Right kidney (tissue), 1 donor: ENCODE results near the gene ROPN1L.
A peak's percentile ranks its signal among the peaks of the same experiment; 100 is the strongest.

Experiments
- DNase-seq: peaks from one replicate; pipeline ENCODE4 v3.0.0-alpha.2; 2016

The ROPN1L gene

DNA sequence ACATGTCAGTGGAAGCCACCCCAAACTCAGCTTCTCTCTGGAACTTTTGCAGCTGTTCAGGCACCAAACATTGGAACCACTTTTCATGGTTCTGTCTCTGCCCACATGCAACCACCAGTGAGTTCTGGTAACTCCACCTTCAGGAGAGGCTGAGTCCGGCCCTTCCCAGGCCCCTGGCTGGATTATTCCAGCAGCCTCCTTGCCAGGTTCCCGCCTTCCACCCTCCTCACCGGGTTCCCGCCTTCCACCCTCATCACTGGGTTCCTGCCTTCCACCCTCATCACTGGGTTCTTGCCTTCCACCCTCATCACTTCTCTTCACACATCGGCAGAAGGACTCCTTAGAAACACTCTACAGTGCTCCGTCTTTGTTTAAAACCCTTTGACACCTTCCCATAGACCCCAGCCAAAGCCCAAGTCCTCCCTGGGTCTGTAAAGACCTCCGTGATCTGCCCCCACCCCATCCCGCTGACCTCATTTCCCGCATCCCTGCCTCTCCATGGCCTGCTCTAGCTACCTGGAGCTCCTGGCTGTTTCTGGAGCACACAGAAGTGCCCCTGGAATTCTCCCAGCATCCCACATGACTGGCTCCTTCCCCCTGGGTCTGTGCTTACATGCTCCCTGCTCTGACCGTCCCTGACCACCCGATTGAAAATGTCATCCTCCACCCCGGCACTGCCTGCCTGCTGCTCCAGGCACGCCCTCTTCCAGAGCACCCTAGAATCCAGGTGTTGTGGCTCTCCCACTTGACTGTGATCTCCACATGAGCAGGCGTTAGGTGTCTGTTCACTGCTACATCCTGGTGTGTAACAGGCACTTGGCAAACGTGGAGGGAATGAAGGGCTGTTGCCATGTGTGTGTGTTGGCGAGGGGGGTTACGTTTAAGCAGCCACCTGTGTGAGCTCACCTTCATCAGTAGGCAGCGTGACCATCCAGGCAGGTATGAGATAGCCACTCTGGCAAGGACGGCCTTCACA lies 17.7 kb downstream of the ROPN1L start:
- DNase-seq = no peak

DNA sequence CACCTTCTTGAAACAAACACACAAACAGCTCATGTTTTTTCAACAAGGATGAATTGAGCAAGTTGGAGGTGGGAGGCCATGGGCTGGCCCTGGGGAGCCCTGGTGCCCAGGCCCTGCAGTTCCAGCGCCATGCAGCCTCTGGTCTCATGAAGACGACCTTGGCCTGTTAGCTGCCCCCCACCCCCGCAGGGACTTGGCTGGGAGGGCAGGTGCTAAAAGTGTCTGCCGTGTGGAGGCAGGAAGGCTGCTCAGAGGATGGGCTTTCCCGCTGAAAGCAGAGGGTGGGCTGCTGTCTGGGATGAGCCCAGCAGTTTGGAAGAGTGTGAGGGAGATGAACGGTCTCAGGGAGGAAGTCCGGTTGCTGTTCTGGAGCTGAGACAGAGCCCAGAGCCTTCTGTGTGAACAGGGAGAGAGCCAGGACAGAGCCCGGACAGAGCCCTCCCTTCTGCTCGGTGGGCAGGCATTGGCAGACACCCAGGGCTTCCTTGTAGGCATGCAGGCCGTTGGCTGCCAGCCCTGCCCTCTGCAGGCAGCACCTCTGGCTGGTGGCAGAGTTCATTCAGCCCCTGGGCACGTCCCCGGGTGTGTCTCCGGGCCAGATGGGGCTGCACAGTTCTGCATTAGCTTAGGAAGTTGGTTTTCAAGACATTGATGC lies 18.7 kb downstream of the ROPN1L start:
- DNase-seq = no peak

DNA sequence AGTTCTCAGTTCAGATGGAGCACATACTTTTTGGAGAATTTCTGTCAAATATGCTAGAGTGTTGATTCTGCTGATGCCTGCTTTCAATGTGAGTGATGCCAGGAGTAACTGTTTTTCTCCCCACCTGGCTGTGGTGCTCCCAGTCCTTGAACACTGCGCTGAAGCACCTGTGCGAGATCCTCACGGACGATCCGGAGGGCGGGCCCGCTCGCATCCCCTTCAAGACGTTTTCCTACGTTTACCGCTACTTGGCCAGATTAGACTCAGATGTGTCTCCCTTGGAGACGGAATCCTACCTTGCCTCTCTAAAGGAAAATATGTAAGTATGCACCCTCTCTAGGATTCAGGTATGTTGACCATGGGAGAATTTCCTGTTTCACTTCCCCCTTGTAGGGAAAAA lies 19.4 kb downstream of the ROPN1L start:
- DNase-seq = no peak

DNA sequence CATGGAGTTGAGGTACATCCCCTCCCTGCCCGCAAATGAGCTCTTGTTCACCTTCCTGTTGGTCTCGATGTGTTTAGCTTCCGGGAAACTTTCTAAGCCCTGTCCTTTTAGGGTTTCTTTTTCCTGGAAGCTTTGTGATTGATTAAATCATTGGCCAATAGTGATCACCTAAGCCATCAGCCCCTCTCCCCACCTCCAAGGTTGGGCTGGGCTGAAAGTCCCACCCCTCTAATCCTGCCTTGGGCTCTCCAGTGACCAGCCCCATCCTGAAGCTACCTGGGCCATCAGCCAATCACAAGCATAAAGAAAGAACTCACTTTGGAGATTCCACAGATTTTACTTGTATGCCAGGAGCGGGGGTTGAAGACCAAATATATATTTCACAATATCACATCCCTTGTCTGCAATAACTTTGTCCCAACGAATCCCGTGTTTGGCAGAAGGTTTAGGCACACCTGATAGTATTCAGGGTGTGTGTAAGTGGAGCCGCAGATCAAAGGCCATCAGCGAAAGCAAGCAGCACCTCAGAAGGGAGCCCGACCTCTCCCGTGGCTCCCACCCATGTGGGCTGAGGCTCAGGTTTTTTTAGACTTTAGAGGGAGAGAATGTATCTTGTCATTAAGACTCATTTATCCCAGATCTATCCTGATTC lies 20.4 kb downstream of the ROPN1L start:
- no peak for DNase-seq

DNA sequence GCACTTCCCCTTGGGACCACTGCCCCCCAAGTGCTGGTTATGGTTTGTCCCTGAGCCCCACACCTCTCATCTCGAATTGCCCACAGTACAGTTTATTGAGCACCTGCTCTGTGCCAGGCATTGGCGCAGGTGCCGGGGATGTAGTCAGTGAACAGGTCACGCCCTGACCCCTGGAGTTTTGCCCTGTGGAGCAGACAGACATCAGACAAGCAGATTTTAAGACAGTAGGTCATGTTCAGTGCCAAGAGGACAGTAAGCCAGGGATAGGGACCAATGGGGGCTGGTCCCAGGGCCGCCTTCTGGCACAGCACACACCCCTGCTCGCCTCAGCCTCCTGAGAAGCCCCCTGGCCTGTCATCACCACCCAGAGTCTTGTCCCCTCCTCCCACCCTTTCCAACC lies 21.9 kb downstream of the ROPN1L start:
- no peak for DNase-seq

DNA sequence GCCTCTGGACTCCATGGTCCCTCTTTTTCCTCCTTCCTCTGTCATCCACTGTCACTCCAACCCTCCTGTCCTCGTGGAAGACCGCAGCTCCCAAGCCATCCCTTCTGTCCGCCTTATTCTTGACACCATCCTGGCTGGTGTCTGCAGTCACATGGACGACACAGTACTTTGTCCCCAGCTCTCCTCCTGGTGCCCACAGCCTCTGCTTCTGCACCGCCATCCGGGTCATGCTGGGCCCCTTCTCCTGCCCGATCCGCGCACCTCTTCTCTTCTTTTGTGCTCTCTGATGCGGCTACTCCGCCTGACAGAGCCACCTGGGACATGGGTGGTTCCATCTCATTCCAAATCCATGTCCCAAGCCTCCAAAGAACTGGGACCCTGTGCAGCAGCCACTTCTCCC lies 22.5 kb downstream of the ROPN1L start:
- no peak for DNase-seq

DNA sequence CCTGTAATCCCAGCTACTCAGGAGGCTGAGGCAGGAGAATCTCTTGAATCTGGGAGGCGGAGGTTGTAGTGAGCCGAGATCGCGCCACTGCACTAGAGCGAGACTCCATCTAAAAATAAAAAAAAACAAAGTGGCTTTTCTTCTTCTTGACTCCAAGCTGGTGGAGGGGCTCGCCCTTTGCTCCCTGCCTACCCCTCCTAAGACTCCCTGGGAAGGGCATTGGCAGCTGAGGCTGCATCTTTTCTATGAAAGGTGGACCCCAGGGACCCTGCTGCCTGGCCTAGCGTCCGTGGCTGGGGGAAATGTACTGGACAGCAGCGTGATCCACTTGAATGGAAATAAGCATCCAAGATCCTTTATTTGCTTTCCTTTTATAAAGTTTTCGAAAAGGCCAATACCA lies 24.0 kb downstream of the ROPN1L start:
- no peak for DNase-seq

DNA sequence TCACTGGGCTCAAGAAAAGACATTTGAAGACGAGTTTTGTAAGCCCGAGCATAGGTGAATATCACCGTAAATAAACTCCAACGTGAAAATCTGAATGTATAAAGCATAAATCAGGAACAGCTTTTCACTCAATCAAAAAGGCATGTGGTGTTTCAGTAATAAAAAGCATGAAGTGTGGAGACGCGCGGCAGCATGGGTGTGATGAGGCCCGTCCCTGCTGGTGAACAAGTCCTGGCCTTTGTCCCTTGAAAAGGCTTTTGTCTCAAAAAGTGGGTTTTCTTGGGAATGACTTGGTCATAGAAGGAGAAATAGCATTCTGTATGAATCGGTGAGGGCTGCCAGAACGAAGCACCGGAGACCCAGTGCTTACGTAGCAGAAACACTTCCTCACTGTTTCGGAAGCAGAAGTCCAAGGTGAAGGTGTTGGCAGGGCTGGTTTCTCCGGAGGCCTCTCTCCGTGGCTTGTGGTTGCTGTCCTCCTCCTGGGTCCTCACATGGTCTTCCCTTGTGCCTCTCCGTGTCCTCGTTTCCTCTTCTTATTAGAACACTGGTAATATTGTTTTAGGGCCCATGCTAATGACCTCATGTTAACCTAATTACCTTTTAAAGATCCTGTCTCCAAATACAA lies 24.9 kb downstream of the ROPN1L start:
- no peak for DNase-seq

DNA sequence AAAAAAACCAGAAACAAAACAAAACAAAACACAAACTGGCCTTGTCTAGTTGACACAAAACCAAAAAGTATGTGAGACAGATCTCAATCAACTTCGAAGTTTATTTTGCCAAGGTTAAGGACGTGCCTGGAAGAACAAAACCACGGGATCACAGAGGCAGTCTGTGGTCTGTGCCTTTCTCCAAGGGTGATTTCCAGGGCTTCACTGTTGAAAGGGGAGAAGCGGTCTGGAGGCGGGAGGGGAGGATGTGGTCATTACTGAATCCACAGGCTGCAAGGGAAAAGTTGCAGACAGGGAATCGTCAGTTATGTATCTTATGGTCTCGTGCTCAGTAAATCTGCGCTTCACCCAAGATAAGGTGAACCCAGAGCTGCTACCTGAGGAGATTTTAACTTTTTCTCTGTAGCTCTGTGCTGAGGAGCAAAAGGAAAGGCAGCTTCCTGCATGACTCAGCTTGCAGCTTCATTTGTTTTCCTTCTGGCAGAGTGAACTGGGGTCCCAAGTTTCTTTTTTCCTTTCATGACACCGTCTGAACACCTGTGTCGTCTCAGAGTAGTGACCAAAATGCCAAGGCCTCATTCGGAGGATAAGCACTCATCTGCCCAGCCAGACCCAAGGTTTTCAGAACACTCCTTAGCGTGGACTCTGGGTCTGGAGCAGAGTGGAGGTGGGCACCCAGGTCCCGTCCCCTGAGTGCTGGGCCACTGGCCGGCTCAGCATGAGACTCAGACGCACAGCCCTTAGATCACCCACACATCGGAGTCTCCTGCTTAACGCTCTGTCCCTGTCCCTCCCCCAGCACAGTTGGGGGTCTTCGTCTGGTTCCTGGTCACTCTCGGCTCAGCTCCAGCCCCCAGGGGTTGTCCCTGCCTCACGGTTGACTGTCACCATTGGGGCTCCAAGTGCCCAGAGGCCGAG lies 25.9 kb downstream of the ROPN1L start:
- peak; percentile 39 for DNase-seq

DNA sequence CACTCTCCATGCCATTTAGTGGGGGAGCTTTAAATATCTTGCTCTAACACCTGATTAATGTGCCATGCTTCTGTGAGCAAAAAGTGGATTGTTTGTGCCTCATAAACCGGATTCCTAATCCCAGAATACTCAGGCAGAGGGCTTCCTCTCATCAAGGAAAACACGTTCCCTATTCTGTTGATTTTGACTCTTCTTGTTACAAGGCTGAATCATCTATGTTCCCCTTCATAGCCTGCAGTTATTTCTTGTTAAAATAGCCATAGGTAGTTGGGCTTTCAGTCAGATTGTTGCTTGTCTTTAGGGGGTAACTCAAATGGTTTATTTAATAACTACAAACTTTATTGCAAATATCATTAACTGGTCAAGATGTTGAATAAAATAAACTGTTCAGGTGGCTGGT lies 26.6 kb downstream of the ROPN1L start:
- DNase-seq = no peak

DNA sequence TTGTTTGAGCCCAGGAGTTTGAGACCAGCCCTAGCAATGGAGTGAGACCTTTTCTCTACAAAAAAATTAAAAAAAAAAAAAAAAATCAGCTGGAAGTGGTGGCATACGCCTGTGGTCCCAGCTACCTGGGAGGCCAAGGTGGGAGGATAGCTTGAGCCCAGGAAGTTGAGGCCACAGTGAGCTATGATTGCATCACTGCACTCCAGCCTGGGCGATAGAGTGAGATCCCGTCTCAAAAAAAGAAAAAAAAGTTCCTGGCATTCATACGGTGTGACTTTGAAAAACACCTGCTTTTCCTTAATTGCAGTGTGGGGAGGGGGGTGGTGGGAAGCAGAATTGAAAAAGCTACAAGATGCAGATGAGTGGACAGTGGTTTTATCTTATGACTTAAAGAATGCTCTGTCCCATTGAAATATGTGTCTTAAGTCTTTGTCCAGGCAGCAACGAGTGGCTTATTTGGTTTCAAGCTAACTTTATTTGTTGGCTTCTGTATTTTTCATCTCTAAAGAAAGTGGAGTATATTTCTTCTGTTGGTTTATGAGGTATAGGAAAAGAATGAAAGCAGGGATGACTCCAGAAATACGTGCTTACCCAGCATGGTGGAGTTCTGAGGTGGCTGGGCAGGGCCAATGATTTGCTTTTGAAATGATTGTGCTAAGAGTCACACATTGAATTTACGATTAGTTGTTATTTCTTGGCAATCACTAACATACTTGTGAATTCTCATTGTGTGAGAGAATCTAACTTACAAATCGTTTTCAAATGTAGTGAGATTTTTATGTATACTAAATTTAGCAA lies 27.8 kb downstream of the ROPN1L start:
- no peak for DNase-seq

DNA sequence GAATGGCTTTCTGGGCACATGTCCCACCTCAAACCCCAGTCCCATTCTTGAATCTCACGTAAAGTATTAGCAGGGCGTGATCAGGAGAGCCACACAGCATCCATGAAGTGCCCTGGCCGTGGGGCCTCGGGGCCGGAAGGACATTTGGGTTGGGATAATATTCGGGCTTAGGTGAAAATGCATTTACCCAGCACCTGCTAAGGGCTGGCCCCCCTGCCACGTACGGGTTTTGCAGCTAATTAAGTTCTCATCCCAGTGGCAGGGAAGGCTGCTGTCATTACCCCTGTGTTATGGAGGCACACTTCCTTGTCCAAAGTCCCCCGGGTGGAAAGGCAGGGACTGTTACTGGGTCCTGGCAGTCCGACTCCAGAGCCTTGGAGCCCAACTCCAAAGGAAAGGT lies 29.0 kb downstream of the ROPN1L start:
- no peak for DNase-seq

DNA sequence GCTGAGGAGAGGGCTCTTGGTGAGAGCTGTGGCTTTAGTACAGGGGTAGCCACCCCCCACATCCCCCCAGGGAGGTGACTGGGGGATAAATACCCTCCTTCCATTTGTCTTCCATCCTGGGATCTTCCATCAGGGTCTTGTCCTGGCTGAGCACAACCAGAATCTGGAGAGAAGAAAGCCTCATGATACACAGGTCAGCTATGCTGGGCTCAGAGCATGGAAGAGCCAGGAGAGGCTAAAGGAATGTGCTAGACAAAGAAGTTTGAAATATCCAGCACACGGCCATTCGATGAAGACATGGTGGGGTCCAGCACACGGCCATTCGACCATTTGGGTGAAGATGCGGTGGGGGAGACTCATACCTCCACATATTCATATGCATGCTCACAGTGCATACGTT lies 30.0 kb downstream of the ROPN1L start:
- no peak for DNase-seq

DNA sequence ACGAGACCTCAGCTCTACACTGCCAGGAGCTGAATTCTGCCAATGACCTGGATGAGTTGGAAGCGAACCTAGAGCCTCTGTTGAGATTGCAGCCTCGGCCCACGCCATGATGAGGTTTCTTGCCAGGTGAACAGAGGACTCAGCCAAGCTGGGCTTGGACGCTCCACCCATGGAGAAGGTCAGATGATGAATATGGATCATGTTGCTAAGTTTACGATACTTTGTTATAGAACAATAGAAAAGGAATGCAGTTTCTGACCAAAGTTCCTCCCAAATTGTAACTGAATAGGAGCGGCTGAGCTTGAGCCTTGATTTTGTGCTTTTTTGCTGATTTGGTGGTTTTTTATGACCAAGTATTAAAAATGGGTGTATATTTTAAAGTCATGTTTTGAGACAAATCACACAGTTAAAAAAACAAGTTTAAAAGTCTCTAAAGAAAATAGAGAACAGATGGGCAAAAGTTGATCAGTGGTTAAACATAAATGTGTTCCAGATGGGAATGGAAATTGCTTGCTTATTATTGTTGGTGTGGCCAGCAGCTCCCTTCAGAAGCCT lies 32.9 kb downstream of the ROPN1L start:
- no peak for DNase-seq

DNA sequence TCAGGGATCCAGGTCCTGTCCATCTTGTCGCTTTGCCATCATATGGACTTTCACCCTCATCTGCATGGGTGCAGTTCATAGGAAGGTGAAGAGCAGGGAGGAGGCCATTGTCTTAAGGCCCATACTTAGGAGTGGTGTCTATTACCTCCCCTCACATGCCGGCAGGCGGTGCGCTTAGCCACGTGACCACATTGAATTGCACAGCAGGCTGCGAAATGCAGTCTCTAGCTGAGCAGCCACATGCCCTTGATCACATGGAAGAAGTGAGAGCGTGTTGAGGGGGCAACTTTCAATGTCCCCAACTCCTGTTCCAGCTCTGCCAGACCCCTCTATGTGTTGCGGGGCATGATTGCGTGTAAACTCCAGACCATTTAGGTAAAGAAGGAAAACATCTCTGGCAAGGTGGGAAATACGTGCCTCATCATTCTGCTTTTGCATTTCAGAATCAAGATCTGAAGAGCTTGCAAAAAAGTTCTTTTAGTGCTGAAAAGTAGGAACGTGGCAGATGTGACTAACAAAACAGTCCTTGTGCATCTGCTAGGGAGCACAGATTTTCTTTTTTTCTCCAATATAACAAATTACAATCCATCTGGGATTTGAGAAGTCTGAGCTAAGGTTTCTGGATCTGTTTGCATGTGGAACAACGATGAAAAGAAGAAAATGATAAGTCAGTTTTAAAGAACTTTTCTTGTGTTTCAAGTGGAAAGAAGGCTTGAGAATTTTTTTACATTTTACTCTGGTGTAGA lies 34.4 kb downstream of the ROPN1L start:
- DNase-seq = no peak

DNA sequence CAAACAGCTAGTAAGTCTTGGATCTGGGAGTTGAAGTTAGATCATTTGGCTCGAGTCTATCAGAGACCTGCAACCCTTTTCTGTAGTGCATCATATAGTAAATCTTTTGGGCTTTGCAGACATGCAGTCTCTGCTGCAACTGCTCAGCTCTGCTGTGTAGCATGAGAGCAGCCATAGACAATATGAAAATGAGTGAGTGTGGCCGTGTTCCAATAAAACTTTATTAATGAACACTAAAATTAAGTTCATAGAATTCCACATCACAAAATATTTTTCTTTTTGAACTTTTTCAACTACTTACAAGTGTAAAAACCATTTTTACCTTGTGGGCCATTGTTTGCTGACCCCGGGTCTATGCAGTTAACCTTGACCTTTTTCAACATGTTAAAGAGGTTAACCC lies 35.2 kb downstream of the ROPN1L start:
- DNase-seq = no peak

DNA sequence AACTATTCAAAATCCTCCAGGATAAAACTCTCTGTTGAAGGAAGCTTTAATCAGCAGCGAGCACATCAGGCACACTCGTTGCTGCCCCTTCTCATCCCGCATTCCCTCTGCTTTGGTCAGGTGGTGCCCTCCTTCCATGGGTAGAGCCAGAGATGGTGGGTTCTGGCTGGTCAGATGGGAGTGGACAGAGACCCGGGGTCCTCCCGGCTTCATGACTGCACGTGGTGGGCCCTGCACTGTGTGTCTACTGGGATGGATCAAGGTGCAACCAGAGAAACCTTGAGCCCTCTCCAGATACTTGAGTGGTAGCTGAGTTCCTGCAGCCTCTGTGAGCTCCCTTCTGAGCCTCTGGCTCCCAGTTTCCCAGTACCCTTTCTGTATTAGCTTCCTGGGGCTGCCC lies 36.3 kb downstream of the ROPN1L start:
- DNase-seq = no peak

DNA sequence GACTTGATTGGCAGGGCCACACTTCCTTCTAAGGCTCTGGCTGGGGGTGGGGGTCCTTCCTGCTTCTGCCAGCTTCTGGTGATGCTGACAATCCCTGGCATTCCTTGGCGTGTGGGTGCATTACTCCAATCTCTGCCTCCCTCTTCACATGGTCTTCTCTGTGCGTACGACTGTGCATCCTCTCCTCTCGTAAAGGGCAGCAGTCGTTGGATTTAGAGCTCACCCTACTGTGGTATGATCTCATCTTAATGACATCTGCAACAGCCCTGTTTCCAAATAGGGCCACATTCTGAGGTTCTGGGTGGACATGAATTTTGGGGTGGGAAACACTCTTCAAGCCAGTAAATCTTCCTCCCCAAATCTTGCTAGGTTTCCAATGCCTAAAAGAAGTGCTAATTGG lies 36.8 kb downstream of the ROPN1L start:
- DNase-seq = no peak

DNA sequence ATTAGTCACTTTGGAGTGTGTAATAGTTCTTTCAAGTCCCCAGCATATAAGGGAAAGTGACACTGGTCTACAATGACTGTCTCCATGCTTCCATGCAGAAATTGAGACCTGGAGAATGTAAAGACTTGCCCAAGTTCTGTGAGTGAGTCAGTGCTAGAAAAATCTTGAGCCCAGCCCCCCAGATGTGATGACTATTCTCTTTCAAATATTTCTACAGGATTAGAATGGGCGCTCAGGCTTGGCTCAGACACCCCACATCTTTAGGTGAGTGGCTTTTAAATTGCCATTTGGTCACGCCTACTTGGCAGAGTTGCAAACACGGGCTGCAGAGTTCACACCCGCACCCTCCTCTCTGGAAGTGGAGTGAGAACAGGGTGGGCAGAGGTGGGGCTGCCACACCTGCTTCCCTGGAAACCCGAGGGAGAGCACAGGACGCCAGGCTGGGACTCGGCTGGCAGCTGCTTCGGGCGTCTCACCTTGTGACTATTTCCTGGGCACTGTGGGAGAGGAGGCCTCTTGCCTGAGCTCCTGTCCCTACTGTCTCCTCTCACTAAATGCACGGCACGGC lies 37.6 kb downstream of the ROPN1L start:
- DNase-seq = no peak
